SK-N-MC (cell line): Measurements from ENCODE around the gene CLEC7A.

Source experiments
- DNase-seq: peaks from one replicate; pipeline ENCODE4 v3.0.0-alpha.2; 2011; ENCODE audit warnings: low read depth, low spot score
- H3K27ac ChIP-seq: fragments of 200-600 bp; sonication (generic); 2 replicates; pipeline ENCODE4 v1.5.1; 2016; ENCODE audit warnings: mixed run types
- H3K36me3 ChIP-seq: fragments of 200-600 bp; sonication (generic); 2 replicates; pipeline ENCODE4 v1.6.1; 2017; ENCODE audit warnings: antibody characterized with exemption, low read length, mixed read lengths; ENCODE audit not compliant: insufficient read depth
- H3K4me3 ChIP-seq: fragments of 200-600 bp; sonication (generic); 2 replicates; pipeline ENCODE4 v1.5.1; 2016
- H3K9ac ChIP-seq: fragments of 200-600 bp; sonication (generic); 2 replicates; pipeline ENCODE4 v1.8.0; 2017; ENCODE audit warnings: mixed run types, mixed read lengths; ENCODE audit not compliant: insufficient read length
- H3K9me3 ChIP-seq: fragments of 200-600 bp; sonication (generic); 2 replicates; pipeline ENCODE4 v1.6.1; 2017; ENCODE audit warnings: low read depth, mild to moderate bottlenecking, antibody characterized with exemption, low read length, moderate library complexity, mixed read lengths
- EZH2 ChIP-seq: fragments of 200-600 bp; sonication (generic); IDR thresholded peaks from one replicate; pipeline ENCODE4 v1.6.1; 2017; ENCODE audit warnings: antibody characterized with exemption
- FOXP2 ChIP-seq: optimal IDR thresholded peaks from 2 replicates; pipeline ENCODE3; 2011; ENCODE audit warnings: mild to moderate bottlenecking, moderate library complexity; ENCODE audit not compliant: insufficient read depth; ENCODE audit errors: extremely low read length, control extremely low read depth
- POLR2AphosphoS5 ChIP-seq: IDR thresholded peaks from 2 replicates; pipeline ENCODE4 v1.6.1; 2012; ENCODE audit warnings: mild to moderate bottlenecking, low read depth, low read length, borderline replicate concordance

Gene CLEC7A

DNA sequence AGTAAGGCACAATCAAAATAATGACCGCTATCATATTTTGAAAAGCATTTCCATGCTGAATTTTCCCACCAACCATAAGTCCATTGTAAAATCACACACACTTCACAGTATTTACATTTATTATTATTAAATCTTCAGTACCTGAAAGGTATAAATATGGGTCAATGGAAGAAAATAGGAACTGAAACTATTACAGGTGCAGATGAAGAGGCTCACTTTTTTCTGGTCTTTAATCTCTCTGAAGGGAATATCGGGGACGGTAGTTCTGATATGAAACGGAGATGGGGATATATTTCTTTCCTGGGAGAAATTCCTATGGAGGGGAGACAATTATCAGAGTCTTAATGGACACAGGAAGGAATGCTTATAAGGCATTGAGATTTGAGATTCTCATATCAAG is 59.6 kb downstream of the CLEC7A start:
- H3K4me3 ChIP-seq = no peak overlapping the region
- no peaks in the 10 kb centered on the region for H3K36me3 ChIP-seq
- no peaks in the 10 kb centered on the region for H3K9me3 ChIP-seq
- no peak overlapping the region; the same call in 1 of the 2 replicates for H3K27ac ChIP-seq
- no peak overlapping the region for H3K9ac ChIP-seq
- no peak for DNase-seq
- TF ChIP-seq EZH2 = no peak
- TF ChIP-seq POLR2AphosphoS5 = no peak
- no peak for TF ChIP-seq FOXP2

DNA sequence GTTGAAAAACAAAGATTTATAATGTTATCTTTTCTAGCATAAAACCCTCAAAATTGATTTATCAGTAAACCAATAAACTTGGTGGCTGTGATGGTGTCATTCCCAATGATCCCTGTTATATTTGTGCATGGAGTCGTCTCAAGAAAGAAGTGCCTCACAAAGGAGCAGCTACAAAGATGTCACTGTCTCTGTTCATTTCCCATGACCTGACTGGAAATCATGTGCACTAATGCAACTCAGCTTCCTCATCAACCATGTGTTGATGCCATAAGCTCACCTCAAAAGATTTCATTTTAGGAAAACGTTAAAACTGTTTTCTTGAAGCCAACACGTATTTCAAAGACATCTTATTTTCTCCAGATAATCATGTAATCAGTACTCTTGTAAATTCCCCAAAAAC is 60.0 kb downstream of the CLEC7A start:
- peak overlapping the region; percentile 70 for H3K9ac ChIP-seq
- no peak for TF ChIP-seq POLR2AphosphoS5
- no peak for TF ChIP-seq EZH2
- TF ChIP-seq FOXP2 = no peak

DNA sequence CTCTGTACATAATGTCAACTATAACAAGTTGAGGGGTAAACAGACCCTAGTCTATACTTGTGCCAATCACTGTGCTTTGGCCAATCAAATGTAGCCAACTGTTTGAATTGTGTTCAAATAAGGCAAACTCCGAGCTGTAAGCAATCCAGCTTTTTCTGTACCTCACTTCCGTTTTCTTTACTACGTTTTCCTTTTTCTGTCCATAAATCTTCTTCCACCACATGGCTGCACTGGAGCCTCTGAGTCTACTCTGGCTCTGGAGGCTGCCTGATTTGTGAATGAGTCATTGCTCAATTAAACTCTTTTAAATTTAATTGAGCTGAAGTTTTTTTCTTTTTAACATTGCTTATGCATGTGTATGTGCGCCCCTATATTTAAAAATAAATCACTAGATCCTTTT is 60.9 kb downstream of the CLEC7A start:
- Histone ChIP-seq H3K36me3 (no peaks in the 10 kb centered on the region), H3K27ac (peak overlapping the region; percentile 95), H3K4me3 (peak overlapping the region; percentile 40), H3K9me3 (no peaks in the 10 kb centered on the region), H3K9ac (peak overlapping the region; percentile 70)
- peak; percentile 83 for DNase-seq
- TF ChIP-seq POLR2AphosphoS5 (peak; percentile 41; the same call in 1 of the 2 replicates), FOXP2 (no peak)

More for the DNA sequence above, 60.0 kb downstream of the CLEC7A start:
- Histone ChIP-seq H3K27ac (peak overlapping the region; percentile 95), H3K4me3 (peak overlapping the region; percentile 40; the same call in 1 of the 2 replicates), H3K36me3 (no peaks in the 10 kb centered on the region), H3K9me3 (no peaks in the 10 kb centered on the region)
- no peak for DNase-seq

DNA sequence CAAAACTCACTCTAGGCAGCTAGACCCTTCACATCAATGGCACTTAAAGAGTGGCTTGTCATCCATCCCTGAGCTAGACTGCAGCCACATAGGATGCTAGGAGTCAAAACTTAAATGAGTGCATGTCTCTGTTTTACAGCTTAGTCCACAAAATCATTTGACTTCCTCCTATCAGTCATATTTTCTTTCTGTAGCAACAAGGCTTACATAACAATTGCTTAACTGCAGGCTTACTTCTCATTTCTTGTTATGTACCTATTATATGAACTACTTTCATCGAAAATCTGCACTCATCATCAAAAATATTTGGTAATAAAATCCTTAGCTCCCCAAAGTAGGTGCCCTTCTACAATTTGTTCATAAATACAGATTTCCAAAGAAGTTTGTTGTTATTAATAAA is 61.4 kb downstream of the CLEC7A start:
- no peaks in the 10 kb centered on the region for H3K9me3 ChIP-seq
- peak overlapping the region; percentile 40 for H3K4me3 ChIP-seq
- H3K36me3 ChIP-seq = no peaks in the 10 kb centered on the region
- peak overlapping the region; percentile 95 for H3K27ac ChIP-seq
- no peak for TF ChIP-seq POLR2AphosphoS5
- TF ChIP-seq FOXP2 = no peak
- no peak for TF ChIP-seq EZH2
- H3K9ac ChIP-seq = peak overlapping the region; percentile 22
- no peak for DNase-seq

DNA sequence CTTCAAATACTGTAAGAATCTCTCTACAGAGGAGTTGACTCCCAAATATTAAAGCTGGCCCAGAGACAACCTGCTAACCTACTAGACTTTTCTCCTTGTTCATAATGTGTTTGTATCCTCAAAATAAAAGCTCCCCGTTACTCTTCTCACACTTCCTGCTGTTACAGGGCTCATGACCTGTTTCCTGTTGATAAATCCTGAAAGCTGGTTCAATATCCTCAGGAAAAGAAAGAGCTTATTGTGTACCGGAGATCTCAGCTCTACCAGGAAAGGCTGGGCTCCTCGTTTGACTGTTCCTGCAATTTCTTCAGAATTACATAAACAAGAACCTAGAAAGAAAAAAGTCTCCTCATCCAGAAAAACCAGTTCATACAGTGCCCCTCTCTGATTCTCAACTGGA is 62.1 kb downstream of the CLEC7A start:
- Histone ChIP-seq H3K9ac (peak overlapping the region; percentile 22), H3K9me3 (no peaks in the 10 kb centered on the region), H3K36me3 (no peaks in the 10 kb centered on the region), H3K4me3 (peak overlapping the region; percentile 40; the same call in 1 of the 2 replicates), H3K27ac (peak overlapping the region; percentile 95)
- no peak for DNase-seq
- no peak for TF ChIP-seq POLR2AphosphoS5
- TF ChIP-seq FOXP2 = no peak

DNA sequence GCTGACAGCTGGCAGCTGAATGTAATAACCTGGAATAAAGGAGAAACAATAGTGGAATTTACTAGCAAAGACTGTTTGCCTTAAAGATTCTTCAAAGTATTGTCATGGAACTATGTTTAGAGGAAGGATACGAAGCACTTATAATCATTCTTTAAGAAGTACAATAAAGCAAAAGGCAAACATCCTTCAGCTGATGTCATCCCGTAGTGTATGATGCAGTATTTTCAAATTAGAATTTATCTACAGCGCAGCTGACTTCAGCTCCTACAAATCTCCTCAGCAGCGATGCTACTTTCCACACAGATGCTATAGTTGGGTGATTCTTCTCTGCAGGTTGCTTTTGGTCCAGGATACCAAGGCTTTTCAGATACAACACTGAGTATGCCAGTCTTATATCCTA is 62.7 kb downstream of the CLEC7A start:
- H3K9me3 ChIP-seq = no peaks in the 10 kb centered on the region
- no peak overlapping the region for H3K9ac ChIP-seq
- peak overlapping the region; percentile 95; the same call in 1 of the 2 replicates for H3K27ac ChIP-seq
- H3K4me3 ChIP-seq = no peak overlapping the region
- no peaks in the 10 kb centered on the region for H3K36me3 ChIP-seq
- TF ChIP-seq EZH2 = no peak
- TF ChIP-seq POLR2AphosphoS5 = no peak
- no peak for TF ChIP-seq FOXP2
- no peak for DNase-seq
